Testis (tissue), 3 donors: Measurements from ENCODE around the gene KAT6B. TPM values are rescaled to one million over a fixed set of nuclear protein-coding genes. Genes with fewer than 3 reads are reported as not detected.

ENCODE experiments used
- DNase-seq: peaks from one replicate; pipeline ENCODE4 v3.0.0-alpha.2; 2019
- H3K27ac ChIP-seq, 2 donors: fragments of 200-600 bp; sonication (generic); one replicate each; pipeline ENCODE4 v1.5.1; 2019
- H3K27me3 ChIP-seq: fragments of 200-600 bp; sonication (generic); one replicate; pipeline ENCODE4 v1.5.1; 2019
- H3K36me3 ChIP-seq: fragments of 200-600 bp; sonication (generic); one replicate; pipeline ENCODE4 v1.5.1; 2017; ENCODE audit warnings: low read depth; ENCODE audit errors: missing control alignments
- H3K4me1 ChIP-seq: fragments of 200-600 bp; sonication (generic); one replicate; pipeline ENCODE4 v1.5.1; 2019
- H3K4me3 ChIP-seq, 2 donors: fragments of 200-600 bp; sonication (generic); one replicate each; pipeline ENCODE4 v1.5.1; 2017 to 2019
- H3K9me3 ChIP-seq: fragments of 200-600 bp; sonication (generic); one replicate; pipeline ENCODE4 v1.5.1; 2017
- CTCF ChIP-seq, 3 experiments: fragments of 450-650 bp in 2 of 3; fragments of 200-600 bp in 1 of 3; sonication (generic) in 1 of 3; IDR thresholded peaks; one replicate each; pipeline ENCODE4 v1.5.1; 2016 to 2019; ENCODE audit warnings: antibody characterized with exemption in 3 of 3, mild to moderate bottlenecking in 2 of 3, moderate library complexity in 1 of 3
- POLR2A ChIP-seq: fragments of 450-650 bp; IDR thresholded peaks from one replicate; pipeline ENCODE4 v1.6.1; 2017; ENCODE audit warnings: antibody characterized with exemption, mild to moderate bottlenecking, moderate library complexity
- WGBS, 2 donors: methylation state at CpG; one replicate each; pipeline ENCODE4 v1.1.5; 2018; 5-methylcytosine and 5-hydroxymethylcytosine counted together
- intact Hi-C: fragments of 100-400 bp; cut with DNase I; formaldehyde crosslinking; loops from one replicate; pipeline ENCODE4 v1.15.1; 2023; ENCODE audit warnings: low total_unique reads
- polyA plus RNA-seq: library from polyadenylated mRNA; stranded (reverse); fragments of 350-450 nt; fragmentation: Illumina TruSeq; extraction: RNeasy Lipid Tissue Mini Kit (QIAGEN cat#74804); gene quantifications from one replicate; pipeline ENCODE4 v1.2.3, GENCODE V29; 2014; ENCODE audit warnings: low read depth, low replicate concordance; ENCODE audit not compliant: insufficient read depth
- total RNA-seq, 2 donors: library from RNA; depleted of rRNA; stranded (reverse); fragments of >200 nt; gene quantifications; one replicate each; pipeline ENCODE4 v1.2.3, GENCODE V29; 2016

The KAT6B gene
- total and polyA plus RNA-seq, 3 donors from 2014 or later, result 23.9 to 109 (median 106) TPM

- WGBS, 2 donors, result 67 to 69% methylated on average over 37 to 53 of the region's 53 CpGs
- Histone ChIP-seq H3K4me3 (peak overlapping the region in 1 of 2 donors; percentile 33), H3K27me3 (no peaks in the 10 kb centered on the region), H3K9me3 (no peaks in the 10 kb centered on the region), H3K4me1 (no peaks in the 10 kb centered on the region), H3K36me3 (no peaks in the 10 kb centered on the region), H3K27ac (no peak overlapping the region)
- intact Hi-C loops, result no loop called here
- TF ChIP-seq CTCF (IDR thresholded peaks at IDR 0.05), result no peak
- TF ChIP-seq POLR2A, result no peak
- no peak for DNase-seq
These were observed 12.8 kb upstream of the KAT6B start for GRCh38 chr10:74813381-74814259.

- Histone ChIP-seq H3K36me3 (no peaks in the 10 kb centered on the region), H3K4me3 (no peak overlapping the region), H3K4me1 (no peaks in the 10 kb centered on the region), H3K27me3 (no peaks in the 10 kb centered on the region), H3K27ac (no peak overlapping the region), H3K9me3 (no peaks in the 10 kb centered on the region)
- TF ChIP-seq POLR2A, result no peak
- intact Hi-C loops, result no loop called here
- DNase-seq, result no peak
These were observed 11.6 kb upstream of the KAT6B start for GRCh38 chr10:74814797-74815196.

- Histone ChIP-seq H3K9me3 (no peaks in the 10 kb centered on the region), H3K27me3 (no peaks in the 10 kb centered on the region), H3K36me3 (no peaks in the 10 kb centered on the region), H3K4me1 (peaks cover 9% of the 10 kb centered on the region), H3K27ac (no peak overlapping the region), H3K4me3 (no peak overlapping the region)
- intact Hi-C loops, result no loop called here
- WGBS, 2 donors, result 84 to 94% methylated on average over 4 of the region's 4 CpGs
- TF ChIP-seq POLR2A (no peak), CTCF (IDR thresholded peaks at IDR 0.05) (no peak)
- DNase-seq, result no peak
These were observed 9.4 kb upstream of the KAT6B start for GRCh38 chr10:74816824-74817498.

- intact Hi-C loops, result no loop called here
- 50 to 74% methylated on average over 3 of the region's 3 CpGs for WGBS, 2 donors
These were observed 4.9 kb upstream of the KAT6B start for GRCh38 chr10:74821501-74821900.

More at GRCh38 chr10:74821501-74821900, 4.9 kb upstream of the KAT6B start:
- peak overlapping the region; percentile 48 to 82 for H3K27ac ChIP-seq
- H3K36me3 ChIP-seq, result no peaks in the 10 kb centered on the region
- TF ChIP-seq CTCF (IDR thresholded peaks at IDR 0.05), result no peak
- TF ChIP-seq POLR2A, result no peak
- peaks cover 33% of the 10 kb centered on the region for H3K4me1 ChIP-seq
- peak; percentile 73 for DNase-seq
- H3K9me3 ChIP-seq, result no peaks in the 10 kb centered on the region
- H3K4me3 ChIP-seq, result no peak overlapping the region
- H3K27me3 ChIP-seq, result no peaks in the 10 kb centered on the region
